HG03175 (cell line): ENCODE measurements around the gene PAM16.
A peak's percentile ranks its signal among the peaks of the same experiment; 100 is the strongest.

Source experiments
- ATAC-seq: cut with Tn5 transposase; IDR thresholded peaks from one replicate; pipeline ENCODE4 v1.9.1; 2021; ENCODE audit warnings: mild to moderate bottlenecking, moderate library complexity; ENCODE audit not compliant: unreplicated experiment

PAM16 gene

GRCh38 chr16:4307215-4308037 lies 43.7 kb downstream of the PAM16 start:
- peak; percentile 89 for ATAC-seq

- ATAC-seq = no peak
Observed at GRCh38 chr16:4306470-4307214, 44.5 kb downstream of the PAM16 start.

DNA sequence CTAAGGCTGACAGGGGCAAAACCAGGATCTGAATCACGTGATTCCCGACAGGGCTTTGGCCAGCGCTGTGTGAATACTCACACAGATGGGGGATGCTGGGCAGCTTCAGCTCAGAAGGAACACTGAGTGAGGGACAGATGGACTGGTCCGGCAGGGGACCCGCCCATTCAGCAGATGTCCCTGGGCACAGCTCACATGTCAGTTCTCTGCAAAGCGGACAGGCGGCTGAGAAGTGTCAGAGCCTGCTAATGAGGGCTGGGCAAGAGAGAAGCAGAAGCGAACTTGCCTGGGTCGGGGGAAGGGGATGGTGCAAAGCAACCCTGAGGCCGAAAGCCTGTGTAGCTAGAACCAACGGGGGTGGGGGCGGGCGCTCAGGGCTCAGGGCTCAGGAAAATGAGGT lies 47.1 kb downstream of the PAM16 start:
- no peak for ATAC-seq

DNA sequence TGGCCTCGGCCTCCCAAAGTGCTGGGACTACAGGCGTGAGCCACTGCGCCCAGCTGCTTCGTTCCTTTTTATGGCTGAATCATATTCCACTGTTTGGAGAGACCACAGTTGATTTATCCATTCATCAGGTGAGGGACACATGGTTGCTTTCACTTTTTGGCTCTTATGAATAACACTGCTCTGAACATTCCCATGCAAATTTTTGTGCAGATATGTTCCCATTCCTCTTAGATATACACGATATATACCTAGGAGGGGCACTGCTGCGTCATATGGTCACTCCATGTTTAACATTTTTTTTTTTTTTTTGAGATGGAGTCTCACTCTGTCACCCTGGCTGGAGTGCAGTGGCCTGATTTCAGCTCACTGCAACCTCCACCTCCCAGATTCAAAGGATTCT lies 49.2 kb downstream of the PAM16 start:
- no peak for ATAC-seq

GRCh38 chr16:4301177-4301576 lies 49.9 kb downstream of the PAM16 start:
- no peak for ATAC-seq

DNA sequence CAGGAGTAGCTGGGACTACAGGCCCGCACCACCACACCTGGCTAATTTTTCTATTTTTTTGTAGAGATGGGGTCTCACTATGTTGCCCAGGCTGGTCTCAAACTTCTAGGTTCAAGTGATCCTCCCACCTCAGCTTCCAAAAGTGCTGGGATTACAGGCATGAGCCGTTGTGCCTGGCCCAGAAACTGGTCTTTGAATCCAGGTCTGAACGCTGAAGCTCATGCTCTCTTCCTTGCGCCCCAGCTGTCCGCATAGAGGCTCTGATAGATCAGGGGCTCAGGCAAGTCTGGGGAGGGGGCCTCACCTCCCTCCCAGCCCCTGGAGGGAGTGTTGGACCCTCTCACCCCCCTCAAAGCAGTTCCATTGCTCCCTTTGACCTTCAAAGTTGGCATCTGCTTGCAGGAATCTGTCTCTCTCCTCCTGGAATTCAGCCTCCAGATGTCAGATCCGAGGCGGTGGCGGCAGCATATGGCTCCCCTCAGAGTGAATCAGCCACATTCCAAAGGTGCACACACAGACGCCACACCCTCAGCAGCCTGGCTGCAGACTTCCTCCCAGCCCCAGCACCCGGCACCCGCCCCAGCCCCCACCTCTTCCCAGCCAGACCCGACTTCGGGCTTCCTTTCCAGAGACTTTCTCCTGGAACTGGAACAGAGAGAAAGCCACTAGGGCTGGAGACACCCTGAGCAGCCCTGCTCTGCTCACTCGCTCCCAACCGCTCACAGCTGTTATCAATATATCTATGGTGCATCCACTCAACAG lies 52.2 kb downstream of the PAM16 start:
- no peak for ATAC-seq

DNA sequence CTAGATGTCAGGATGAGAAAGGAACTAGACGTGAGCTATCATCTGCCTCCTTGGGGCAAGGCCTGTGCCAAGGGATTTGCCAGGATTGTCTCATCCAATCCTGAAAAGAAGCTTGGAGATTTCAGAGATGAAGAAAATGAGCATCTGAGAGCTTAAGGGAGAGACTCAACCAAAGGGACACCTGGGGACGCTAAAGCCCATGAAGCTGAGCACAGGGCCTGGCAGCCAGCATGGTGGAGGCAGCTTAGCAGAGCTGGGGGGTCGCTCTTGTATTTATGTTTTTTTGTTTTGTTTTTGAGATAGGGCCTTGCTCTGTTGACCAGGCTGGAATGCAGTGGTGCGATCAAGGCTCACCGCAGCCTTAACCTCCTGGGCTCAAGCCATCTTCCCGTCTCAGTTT lies 53.6 kb downstream of the PAM16 start:
- ATAC-seq = no peak

DNA sequence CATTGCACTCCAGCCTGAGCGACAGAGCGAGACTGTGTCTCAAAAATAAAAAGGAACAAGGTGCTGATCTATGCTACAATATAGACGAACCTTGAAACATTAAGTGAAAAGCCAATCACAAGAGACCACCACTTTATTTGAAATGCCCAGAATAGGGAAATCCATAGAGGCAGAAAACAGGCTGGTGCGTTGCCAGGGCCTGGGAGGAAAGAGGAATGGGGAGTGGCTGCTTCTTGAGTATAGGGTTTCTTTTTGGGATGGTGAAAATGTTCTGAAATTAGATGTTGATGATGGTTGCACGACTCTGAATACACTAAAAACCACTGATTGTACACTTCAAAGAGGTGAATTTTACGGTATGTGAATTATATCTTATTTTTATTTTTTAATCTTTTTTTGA lies 55.5 kb downstream of the PAM16 start:
- ATAC-seq = no peak

- no peak for ATAC-seq
Observed at GRCh38 chr16:4293822-4294457, 57.2 kb downstream of the PAM16 start.

GRCh38 chr16:4293181-4293716 lies 57.9 kb downstream of the PAM16 start:
- no peak for ATAC-seq

- no peak for ATAC-seq
Observed at GRCh38 chr16:4291699-4292098, 59.4 kb downstream of the PAM16 start.
